EL (cell line): ENCODE results near the gene LDB2.
A peak's percentile ranks its signal among the peaks of the same experiment; 100 is the strongest.
"Not testable (repeated sequence)": the region's sequence is repeated elsewhere in the genome, so short reads cannot be mapped to it uniquely, and the experiment has no call there.

Experiments
- DNase-seq: peaks from one replicate; pipeline ENCODE4 v3.0.0-alpha.2; 2016

Gene LDB2

GRCh38 chr4:16897991-16898827 is at the start of gene LDB2:
Gene LDB2 (minus strand): TSS chr4:16898645.
- peak; percentile 82 for DNase-seq

GRCh38 chr4:16942491-16942890 is 44.0 kb upstream of the LDB2 start:
- no peak for DNase-seq

- DNase-seq = no peak
These were observed 40.7 kb upstream of the LDB2 start for GRCh38 chr4:16939178-16939577.

- DNase-seq = no peak
These were observed 40.1 kb upstream of the LDB2 start for GRCh38 chr4:16938512-16939040.

GRCh38 chr4:16931339-16932305 is 33.2 kb upstream of the LDB2 start:
- no peak for DNase-seq

- no peak for DNase-seq
These were observed 27.8 kb upstream of the LDB2 start for GRCh38 chr4:16926214-16926613.

- DNase-seq = not testable (repeated sequence)
These were observed 20.3 kb upstream of the LDB2 start for GRCh38 chr4:16918716-16919115.

- peak; percentile 56 for DNase-seq
These were observed 18.4 kb upstream of the LDB2 start for GRCh38 chr4:16916719-16917337.

GRCh38 chr4:16916031-16916430 is 17.6 kb upstream of the LDB2 start:
- no peak for DNase-seq

- DNase-seq = peak; percentile 27
These were observed 15.8 kb upstream of the LDB2 start for GRCh38 chr4:16914208-16914607.

- DNase-seq = no peak
These were observed 14.5 kb upstream of the LDB2 start for GRCh38 chr4:16912896-16913295.

GRCh38 chr4:16909281-16909680 is 10.8 kb upstream of the LDB2 start:
- no peak for DNase-seq

GRCh38 chr4:16908377-16909021 is 10.1 kb upstream of the LDB2 start:
- DNase-seq = no peak

- no peak for DNase-seq
These were observed 1.9 kb upstream of the LDB2 start for GRCh38 chr4:16900325-16900724.

- peak; percentile 60 for DNase-seq
These were observed 1.3 kb downstream of the LDB2 start for GRCh38 chr4:16896881-16897750.

- peak; percentile 57 for DNase-seq
These were observed 4.0 kb downstream of the LDB2 start for GRCh38 chr4:16894406-16894805.

- no peak for DNase-seq
These were observed 5.2 kb downstream of the LDB2 start for GRCh38 chr4:16893141-16893651.

GRCh38 chr4:16890651-16891050 is 7.8 kb downstream of the LDB2 start:
- DNase-seq = no peak

GRCh38 chr4:16889945-16890344 is 8.5 kb downstream of the LDB2 start:
- DNase-seq = no peak

GRCh38 chr4:16887887-16888286 is 10.6 kb downstream of the LDB2 start:
- no peak for DNase-seq
